ENCODE data around the gene MFSD2B.
"Not testable (repeated sequence)": the region's sequence is repeated elsewhere in the genome, so short reads cannot be mapped to it uniquely, and the experiment has no call there.

MFSD2B gene

GRCh38 chr2:24019729-24020128 is 9.8 kb downstream of the MFSD2B start:
- DNase-seq: no peak

- DNase-seq: no peak
These were observed 10.4 kb downstream of the MFSD2B start for GRCh38 chr2:24020244-24020643.

GRCh38 chr2:24021122-24021998 is 11.5 kb downstream of the MFSD2B start:
- DNase-seq: no peak

DNA sequence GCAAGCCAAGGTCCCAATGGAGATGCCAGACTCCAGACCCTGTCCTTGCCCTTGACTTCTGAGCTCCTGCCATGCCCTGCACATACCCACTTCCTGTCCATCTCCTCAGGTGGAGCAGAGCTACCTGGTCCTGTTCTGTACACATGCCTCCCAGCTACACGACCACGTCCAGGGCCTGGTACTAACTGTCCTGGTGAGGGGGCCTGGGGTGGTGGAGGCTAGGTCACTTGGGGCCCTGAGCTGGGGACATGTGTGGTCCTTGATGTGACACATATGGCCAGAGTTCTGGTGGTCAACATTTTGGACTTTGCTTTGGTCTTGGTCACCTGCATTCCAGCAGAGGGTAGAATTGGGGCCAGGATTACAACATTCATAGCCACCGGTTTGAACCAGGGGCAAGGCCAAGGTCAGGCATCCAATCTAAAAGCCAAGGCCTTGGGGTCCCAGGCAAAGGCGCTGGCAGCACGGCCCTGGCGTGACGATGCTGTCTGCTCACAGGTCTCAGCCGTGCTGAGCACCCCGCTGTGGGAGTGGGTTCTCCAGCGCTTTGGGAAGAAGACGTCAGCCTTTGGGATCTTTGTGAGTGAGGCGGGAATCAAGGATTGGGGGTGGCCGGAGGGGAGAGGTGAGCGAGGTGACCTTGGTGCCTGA is 12.6 kb downstream of the MFSD2B start:
- no peak for DNase-seq

GRCh38 chr2:24022975-24023575 is 13.2 kb downstream of the MFSD2B start:
- no peak for DNase-seq

GRCh38 chr2:24024018-24024417 is 14.1 kb downstream of the MFSD2B start:
- no peak for DNase-seq

DNA sequence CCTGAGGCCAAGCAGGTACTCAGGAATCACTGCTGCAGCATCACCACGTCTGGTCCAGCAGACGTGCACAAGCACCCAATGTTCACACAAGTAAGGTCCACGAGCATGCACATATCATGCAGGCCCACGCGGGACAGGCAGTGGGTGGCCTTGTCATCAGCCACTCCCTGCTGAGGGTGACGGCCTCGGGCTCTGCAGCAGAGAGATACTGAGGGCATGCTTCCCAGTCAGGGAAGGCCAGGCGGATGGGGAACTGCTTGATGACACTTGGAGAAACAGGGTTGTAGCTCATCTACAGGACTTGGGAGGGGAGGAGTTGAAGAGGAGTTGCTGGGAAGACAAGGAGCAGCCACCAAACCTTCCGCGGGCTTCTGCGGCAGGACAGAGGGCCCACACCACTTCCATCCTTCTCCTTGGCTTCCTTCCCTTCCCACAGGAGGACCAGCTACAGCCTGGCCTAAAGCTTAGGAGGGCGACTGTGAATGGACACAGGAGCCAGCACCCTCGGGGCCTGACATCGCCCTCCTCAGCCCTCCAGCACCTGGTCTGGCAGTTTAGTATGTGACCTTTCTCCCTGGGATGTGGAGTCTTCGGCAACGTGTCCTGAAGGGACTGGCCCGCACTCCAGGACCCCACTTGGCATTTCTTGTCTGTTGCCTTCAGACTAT is 15.2 kb downstream of the MFSD2B start:
- no peak for DNase-seq

- no peak for DNase-seq
These were observed 16.3 kb downstream of the MFSD2B start for GRCh38 chr2:24026233-24026632.

DNA sequence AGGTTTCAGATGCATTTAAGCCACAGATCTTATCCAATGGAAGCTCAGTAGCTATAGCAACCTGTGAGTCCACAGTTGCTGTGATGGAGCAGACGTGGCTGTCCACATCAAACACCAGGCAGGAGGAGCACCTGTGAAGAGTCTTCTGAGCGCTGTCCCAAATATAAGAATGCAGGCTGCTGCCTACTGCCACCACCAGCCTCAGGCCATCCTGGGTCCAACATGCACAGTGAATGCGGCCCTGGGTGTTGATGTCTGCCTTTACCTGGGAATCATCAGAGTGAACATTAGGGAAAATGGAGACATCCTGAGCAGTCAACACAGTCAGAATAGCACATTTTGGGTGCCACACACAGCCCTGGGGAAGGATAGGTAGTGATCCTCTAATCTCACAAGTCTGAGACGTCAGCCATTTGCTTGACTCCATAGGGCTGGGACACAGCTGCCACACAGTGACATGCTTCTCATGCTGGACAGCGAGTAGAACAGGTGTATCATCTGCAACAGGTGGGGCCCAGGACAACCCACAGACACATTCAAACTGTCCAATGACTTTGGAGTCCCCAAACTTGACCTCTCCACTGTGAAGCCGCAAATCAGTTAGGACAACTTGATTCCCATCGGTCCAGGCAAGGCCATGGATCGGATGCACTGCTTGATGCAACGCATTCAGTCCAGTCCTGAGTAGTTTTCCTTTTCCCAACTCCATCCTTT is 29.1 kb downstream of the MFSD2B start:
- DNase-seq: no peak

GRCh38 chr2:24040511-24040910 is 30.6 kb downstream of the MFSD2B start:
- DNase-seq: no peak

- DNase-seq: not testable (repeated sequence)
These were observed 33.2 kb downstream of the MFSD2B start for GRCh38 chr2:24043133-24043532.

DNA sequence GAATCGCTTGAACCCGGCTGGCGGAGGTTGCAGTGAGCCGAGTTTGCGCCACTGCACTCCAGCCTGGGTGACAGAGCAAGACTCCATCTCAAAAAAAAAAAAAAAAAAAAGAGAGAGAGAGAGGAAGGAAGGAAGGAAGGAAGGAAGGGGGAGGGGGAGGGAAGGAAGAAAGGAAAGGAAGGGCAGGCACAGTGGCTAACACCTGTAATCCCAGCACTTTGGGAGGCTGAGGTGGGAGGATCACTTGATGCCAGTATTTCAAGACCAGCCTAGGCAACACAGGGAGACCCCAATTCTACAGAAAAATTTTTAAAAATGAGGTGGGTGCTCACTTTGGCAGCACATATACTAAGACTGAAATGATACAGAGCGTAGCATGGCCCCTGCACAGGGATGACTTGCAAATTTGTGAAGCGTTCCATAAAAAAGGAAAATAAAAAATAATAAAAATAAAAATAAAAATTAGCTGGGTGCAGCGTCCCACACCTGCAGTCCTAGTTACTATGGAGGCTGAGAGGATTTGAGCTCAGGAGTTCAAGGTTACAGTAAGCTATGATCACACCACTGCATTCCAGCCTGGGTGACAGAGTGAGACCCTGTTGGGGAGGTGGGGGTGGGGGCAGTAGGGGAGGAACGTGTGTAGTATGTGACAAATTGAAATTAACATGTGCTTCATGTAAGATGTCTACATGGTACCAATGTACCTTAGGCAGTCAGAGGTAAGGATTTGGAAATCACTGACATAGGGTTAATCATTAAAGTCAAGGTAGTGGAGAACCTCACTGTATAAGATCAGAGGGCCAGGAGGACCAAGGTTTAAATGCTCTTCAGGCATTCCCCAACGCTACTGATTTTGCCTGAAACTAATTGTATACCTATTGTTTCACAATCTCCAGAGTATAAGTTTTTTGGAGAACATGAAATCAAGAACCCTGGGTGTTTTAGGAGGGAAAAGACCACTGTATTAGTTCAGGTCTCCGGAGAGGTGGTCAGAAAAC is 35.9 kb downstream of the MFSD2B start:
- no peak for DNase-seq

DNA sequence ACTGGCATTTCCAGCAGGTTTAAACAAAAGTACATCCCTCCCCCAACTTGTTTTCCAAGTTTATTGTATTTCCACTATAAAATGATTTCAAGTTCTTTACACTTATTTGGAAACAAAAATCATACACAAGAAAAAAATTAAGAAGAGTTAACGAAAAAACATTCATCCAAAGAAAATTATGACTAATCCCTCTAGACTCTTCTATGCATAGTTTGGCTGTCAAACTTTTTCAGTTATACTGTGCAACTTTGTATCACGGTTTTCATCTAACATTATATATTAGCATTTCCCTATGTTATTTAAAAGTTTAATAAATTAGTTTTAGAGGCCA is 36.7 kb downstream of the MFSD2B start:
- no peak for DNase-seq

- peak; percentile 87 for DNase-seq
These were observed 37.2 kb downstream of the MFSD2B start, which contains the start of gene WDCP for GRCh38 chr2:24046930-24047702. TSS of gene WDCP (minus strand) at chr2:24047391. CDS start at chr2:24039494, 7,897 bp downstream.

- no peak for DNase-seq
These were observed 37.8 kb downstream of the MFSD2B start for GRCh38 chr2:24047703-24048033.

DNA sequence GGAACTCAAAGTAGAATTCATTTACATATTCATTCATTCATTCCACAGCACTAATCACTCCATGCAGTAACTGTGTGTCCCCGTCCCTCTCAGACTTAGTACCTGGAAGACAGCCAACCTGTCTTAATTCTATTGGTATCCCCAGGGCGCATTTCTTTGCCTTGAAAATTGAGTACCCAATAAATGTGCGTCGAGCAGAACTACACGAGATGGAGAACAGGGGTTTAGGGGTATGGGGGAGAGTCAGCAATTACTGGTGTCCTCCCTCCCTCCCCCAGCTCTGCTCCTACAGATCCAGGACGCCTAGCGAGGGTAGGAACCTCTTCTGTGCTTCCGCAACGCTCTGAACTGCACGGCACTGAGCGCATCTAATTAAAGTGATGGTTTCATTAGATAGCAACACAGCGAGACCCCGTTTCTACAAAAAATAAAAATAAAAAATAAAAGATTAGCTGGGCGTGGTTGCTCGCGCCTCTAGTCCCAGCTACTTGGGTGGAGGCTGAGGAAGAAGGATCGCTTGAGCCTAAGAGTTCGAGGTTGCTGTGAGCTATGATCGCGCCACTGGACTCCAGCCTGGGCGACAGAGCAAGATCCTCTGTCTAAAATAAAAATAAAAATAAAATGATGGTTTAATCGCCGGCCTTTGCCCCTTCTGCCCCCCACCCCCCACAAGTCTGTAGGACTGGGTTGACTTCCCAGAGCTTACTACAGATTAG is 39.0 kb downstream of the MFSD2B start:
- DNase-seq: no peak

DNA sequence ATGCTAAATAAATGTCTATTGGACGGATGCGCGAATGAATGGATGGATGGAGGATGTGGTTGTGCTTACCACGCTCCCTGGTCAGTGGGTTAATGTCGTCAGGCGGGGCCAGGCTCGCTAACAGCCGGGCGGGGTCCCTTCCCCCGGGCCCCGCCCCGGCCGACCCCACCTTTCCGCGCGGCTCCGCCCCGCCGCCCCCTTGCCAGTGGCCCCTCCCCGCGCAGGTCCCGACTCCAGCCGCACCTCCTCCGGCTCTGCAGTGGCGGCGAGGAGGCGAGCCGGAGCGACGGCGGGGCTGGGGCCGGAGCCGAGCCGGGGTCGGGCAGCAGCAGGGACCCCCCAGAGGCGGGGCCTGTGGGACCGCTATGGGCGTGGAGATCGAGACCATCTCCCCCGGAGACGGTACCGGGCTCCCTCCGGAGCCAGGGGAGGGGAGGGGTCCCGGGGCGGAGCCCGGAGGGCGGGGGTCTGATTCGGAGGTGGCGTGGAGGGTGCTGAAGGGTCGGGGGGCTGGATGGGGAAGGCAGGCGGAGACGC is 39.7 kb downstream of the MFSD2B start, which contains the start of gene FKBP1B:
Gene FKBP1B, plus strand, starts transcription at position 257 of the 537 bp plus-strand sequence. Its CDS starts 109 bp downstream, at position 366.
- DNase-seq: peak; percentile 57

- peak; percentile 16 for DNase-seq
These were observed 40.4 kb downstream of the MFSD2B start for GRCh38 chr2:24050041-24050979.
